T-helper 17 cell (primary cell): Measurements from ENCODE around the gene DNAJB13. TPM values are rescaled to one million over a fixed set of nuclear protein-coding genes. Genes with fewer than 3 reads are reported as not detected.
A peak's percentile ranks its signal among the peaks of the same experiment; 100 is the strongest.

ENCODE experiments used
- ATAC-seq: fragments of 150-1000 bp; cut with Tn5 transposase; 2 replicates; pipeline ENCODE4 v1.10.0; 2021; ENCODE audit warnings: mild to moderate bottlenecking, moderate library complexity
- DNase-seq, 3 donors: peaks; one replicate each; pipeline versions ENCODE4 v3.0.0 to v3.0.0-alpha.2; 2020 to 2021
- H3K9me3 ChIP-seq: one replicate; pipeline ENCODE4 v1.7.0; 2013; ENCODE audit warnings: low read length, mild to moderate bottlenecking; ENCODE audit not compliant: control insufficient read depth, poor library complexity, severe bottlenecking
- H3K27ac Mint-ChIP-seq: one replicate; pipeline ENCODE4 v1.8.0; 2022; ENCODE audit warnings: mild to moderate bottlenecking, moderate library complexity, mixed read lengths
- H3K27me3 Mint-ChIP-seq: one replicate; pipeline ENCODE4 v1.8.0; 2022; ENCODE audit warnings: mixed read lengths
- H3K36me3 Mint-ChIP-seq: one replicate; pipeline ENCODE4 v1.8.0; 2022; ENCODE audit warnings: low read depth, mixed read lengths
- H3K4me1 Mint-ChIP-seq: one replicate; pipeline ENCODE4 v1.8.0; 2022; ENCODE audit warnings: mild to moderate bottlenecking, mixed read lengths
- H3K4me3 Mint-ChIP-seq: one replicate; pipeline ENCODE4 v1.8.0; 2022; ENCODE audit warnings: mild to moderate bottlenecking, moderate library complexity, mixed read lengths
- total RNA-seq, 4 donors: library from RNA in 2 of 4; stranded (reverse) in 2 of 4; gene quantifications; one replicate each; pipeline ENCODE4 v1.2.3 and lab custom pipeline; 2022 to 2026

DNAJB13 gene
- total RNA-seq, 2 donors from 2014 or later: 0.40 TPM; not detected in 1

DNA sequence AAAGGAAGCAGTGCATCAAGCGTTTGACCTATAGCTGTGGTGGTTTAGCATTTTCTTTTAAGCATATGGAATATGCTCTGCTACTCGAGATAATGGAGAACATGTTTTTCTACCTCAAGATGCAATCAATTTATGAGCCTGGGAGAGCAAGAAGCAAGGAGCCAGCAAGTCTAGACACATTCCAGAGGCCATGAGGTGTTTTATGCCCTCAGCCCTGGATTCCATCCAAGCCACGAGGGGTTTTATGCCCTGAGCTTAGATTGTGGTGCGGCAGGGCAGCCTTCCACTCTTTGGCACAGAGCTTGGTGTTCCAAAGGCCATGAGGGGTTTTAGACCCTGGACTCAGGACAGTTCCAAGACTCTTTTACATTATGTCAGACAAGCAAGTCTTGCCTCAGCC lies 11.7 kb upstream of the DNAJB13 start:
- H3K9me3 ChIP-seq: no peaks in the 10 kb centered on the region
- Mint-ChIP-seq H3K4me1 (no peaks in the 10 kb centered on the region), H3K36me3 (peaks cover 5% of the 10 kb centered on the region), H3K4me3 (no peak overlapping the region), H3K27ac (no peak overlapping the region), H3K27me3 (no peaks in the 10 kb centered on the region)
- no peak for DNase-seq
- ATAC-seq: no peak

DNA sequence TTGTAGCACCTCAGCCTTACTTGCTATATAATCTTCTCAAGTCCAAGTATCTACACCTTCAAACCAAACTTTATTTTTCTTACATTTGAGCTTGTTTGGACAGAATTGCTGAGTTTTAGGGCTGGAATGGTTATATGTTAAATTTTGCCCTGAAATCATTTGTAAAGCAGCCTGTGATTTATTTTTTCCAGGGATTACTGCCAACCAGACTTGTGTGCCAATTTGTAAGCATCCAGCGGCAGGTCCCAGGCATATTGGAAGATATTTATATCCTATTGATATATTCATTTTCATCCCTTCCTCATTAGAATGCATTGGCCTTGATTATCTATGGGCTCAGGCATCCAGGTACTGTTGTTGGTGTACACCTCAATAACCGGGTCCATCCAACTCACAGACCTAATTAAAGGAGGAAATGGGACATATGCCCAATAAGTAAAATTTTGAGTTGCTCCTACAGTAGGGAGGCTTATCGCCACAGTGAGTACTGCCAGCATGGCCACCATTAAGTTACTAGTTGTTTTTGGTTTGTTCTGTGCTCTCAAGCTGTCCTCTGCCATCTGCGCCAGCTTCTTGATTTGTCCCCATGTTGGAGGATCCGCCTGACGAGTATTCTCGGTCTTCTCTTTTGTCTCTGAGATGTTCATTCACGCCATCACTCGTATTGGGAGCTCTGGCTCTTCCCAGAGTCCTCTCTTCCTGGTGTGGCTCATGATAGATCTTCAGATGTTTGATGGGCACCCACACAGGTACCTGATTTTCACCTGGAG lies 9.8 kb upstream of the DNAJB13 start:
- DNase-seq (no peak), ATAC-seq (no peak)
- H3K36me3 Mint-ChIP-seq: peaks cover 4% of the 10 kb centered on the region
- H3K4me3 Mint-ChIP-seq: no peak overlapping the region
- H3K27ac Mint-ChIP-seq: no peak overlapping the region
- no peaks in the 10 kb centered on the region for H3K9me3 ChIP-seq
- no peaks in the 10 kb centered on the region for H3K4me1 Mint-ChIP-seq
- H3K27me3 Mint-ChIP-seq: no peaks in the 10 kb centered on the region

- no peak overlapping the region for H3K27ac Mint-ChIP-seq
- H3K9me3 ChIP-seq: no peaks in the 10 kb centered on the region
- H3K4me1 Mint-ChIP-seq: no peaks in the 10 kb centered on the region
- peaks cover 4% of the 10 kb centered on the region for H3K36me3 Mint-ChIP-seq
- ATAC-seq: no peak
- DNase-seq: no peak
- H3K4me3 Mint-ChIP-seq: no peak overlapping the region
- peaks cover under 1% of the 10 kb centered on the region for H3K27me3 Mint-ChIP-seq
These were observed 8.8 kb upstream of the DNAJB13 start for GRCh38 chr11:73942010-73942409.

DNA sequence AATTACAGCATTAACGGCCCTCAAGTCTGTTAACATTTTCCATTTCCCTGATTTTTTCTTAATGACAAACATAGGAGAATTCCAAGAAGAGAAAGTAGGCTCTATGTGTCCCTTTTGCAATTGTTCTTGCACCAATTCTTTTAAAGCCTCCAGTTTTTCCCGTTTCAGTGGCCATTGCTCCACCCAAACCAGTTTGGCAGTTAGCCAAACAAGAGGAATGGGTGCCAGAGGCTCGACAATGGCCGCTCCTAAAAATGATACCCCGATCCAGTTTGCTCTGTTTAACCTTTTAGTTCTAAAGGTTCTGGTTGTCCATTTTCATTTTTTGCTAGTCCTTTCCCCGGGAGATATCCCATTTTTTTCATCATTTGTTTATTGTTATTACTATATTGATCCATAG lies 6.7 kb upstream of the DNAJB13 start:
- ATAC-seq (no peak), DNase-seq (no peak)
- H3K27me3 Mint-ChIP-seq: peaks cover 6% of the 10 kb centered on the region
- H3K36me3 Mint-ChIP-seq: peaks cover 5% of the 10 kb centered on the region
- H3K9me3 ChIP-seq: no peaks in the 10 kb centered on the region
- no peak overlapping the region for H3K27ac Mint-ChIP-seq
- H3K4me1 Mint-ChIP-seq: no peaks in the 10 kb centered on the region
- H3K4me3 Mint-ChIP-seq: no peak overlapping the region

- no peaks in the 10 kb centered on the region for H3K4me1 Mint-ChIP-seq
- no peaks in the 10 kb centered on the region for H3K9me3 ChIP-seq
- H3K27ac Mint-ChIP-seq: no peak overlapping the region
- no peak for DNase-seq
- peaks cover 10% of the 10 kb centered on the region for H3K27me3 Mint-ChIP-seq
- ATAC-seq: no peak
- H3K4me3 Mint-ChIP-seq: no peak overlapping the region
- H3K36me3 Mint-ChIP-seq: peaks cover 8% of the 10 kb centered on the region
These were observed 5.9 kb upstream of the DNAJB13 start for GRCh38 chr11:73944901-73945300.

- H3K27ac Mint-ChIP-seq: no peak overlapping the region
- H3K36me3 Mint-ChIP-seq: peaks cover 8% of the 10 kb centered on the region
- no peak for DNase-seq
- no peak for ATAC-seq
- H3K27me3 Mint-ChIP-seq: peaks cover 10% of the 10 kb centered on the region
- H3K4me3 Mint-ChIP-seq: no peak overlapping the region
- H3K9me3 ChIP-seq: no peaks in the 10 kb centered on the region
- no peaks in the 10 kb centered on the region for H3K4me1 Mint-ChIP-seq
These were observed 5.4 kb upstream of the DNAJB13 start for GRCh38 chr11:73945396-73945795.

DNA sequence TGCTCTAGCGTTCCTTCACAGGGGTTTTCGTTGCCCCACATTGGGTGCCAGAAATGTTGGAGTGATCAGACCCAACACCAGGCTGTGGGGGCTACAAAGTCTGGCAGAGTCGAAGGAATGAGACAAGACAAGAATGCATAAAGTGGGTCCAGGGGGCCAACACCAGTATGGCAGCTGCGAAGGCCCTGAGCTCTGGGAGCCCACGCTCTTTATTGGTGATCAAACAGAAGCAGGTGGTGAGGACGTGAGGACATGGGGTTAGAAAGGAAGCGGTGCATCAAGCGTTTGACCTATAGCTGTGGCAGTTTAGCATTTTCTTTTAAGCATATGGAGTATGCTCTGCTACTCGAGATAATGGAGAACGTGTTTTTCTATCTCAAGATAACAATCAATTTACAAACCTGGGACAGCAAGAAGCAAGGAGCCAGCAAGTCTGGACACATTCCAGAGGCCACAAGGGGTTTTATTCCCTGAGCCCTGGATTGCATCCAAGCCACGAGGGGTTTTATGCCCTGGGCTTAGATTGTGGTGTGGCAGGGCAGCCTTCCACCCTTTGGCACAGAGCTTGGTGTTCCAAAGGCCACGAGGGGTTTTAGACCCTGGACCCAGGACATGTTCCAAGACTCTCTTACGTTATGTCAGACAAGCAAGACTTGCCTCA lies 3.9 kb upstream of the DNAJB13 start:
- no peak for ATAC-seq
- H3K27ac Mint-ChIP-seq: no peak overlapping the region

GRCh38 chr11:73949246-73949645 lies 1.6 kb upstream of the DNAJB13 start:
- H3K4me3 Mint-ChIP-seq: no peak overlapping the region
- ATAC-seq: no peak
- peaks cover 2% of the 10 kb centered on the region for H3K4me1 Mint-ChIP-seq
- H3K27me3 Mint-ChIP-seq: peaks cover 10% of the 10 kb centered on the region
- H3K36me3 Mint-ChIP-seq: peaks cover 5% of the 10 kb centered on the region
- no peaks in the 10 kb centered on the region for H3K9me3 ChIP-seq
- H3K27ac Mint-ChIP-seq: no peak overlapping the region
- DNase-seq: no peak

More for the DNA sequence above, 3.9 kb upstream of the DNAJB13 start:
- DNase-seq: no peak
- Mint-ChIP-seq H3K4me1 (peaks cover 2% of the 10 kb centered on the region), H3K36me3 (peaks cover 5% of the 10 kb centered on the region), H3K4me3 (no peak overlapping the region), H3K27me3 (peaks cover 10% of the 10 kb centered on the region)
- no peaks in the 10 kb centered on the region for H3K9me3 ChIP-seq

DNA sequence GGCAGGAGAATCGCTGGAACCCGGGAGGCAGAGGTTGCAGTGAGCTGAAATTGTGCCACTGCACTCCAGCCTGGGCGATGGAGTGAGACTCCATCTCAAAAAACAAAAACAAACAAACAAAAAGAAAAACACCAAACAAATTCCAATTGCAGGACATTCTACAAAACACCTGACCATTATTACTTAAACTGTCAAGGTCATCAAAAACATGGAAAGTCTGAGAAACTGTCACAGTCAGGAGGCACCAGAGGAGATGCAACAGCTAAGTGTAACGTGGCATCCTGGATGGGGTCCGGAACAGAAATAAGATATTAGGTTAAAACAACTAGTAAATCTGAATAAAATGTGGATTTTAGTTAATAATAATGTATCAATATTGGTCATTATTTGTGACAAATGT lies 914 bp upstream of the DNAJB13 start:
- H3K4me3 Mint-ChIP-seq: no peak overlapping the region
- H3K4me1 Mint-ChIP-seq: peaks cover 2% of the 10 kb centered on the region
- DNase-seq (no peak), ATAC-seq (no peak)
- no peaks in the 10 kb centered on the region for H3K9me3 ChIP-seq
- peaks cover 5% of the 10 kb centered on the region for H3K36me3 Mint-ChIP-seq
- H3K27me3 Mint-ChIP-seq: peaks cover 10% of the 10 kb centered on the region
- no peak overlapping the region for H3K27ac Mint-ChIP-seq

DNA sequence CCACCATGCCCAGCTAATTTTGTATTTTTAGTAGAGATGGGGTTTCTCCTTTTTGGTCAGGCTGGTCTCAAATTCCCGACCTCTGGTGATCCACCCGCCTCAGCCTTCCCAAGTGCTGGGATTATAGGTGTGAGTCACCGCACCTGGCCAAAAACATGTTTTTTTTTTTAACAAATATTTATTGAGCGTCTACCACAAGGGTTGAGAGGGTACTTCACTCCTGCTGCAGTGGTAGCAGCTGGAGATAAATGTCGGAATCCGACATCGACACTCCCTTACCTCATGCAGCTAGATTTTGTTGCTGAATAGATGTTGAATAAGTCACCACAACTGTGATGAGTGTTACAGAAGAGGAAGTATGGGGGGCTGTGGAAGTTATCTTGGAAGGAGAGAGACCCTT lies 971 bp downstream of the DNAJB13 start:
- H3K27ac Mint-ChIP-seq: no peak overlapping the region
- H3K36me3 Mint-ChIP-seq: peaks cover 7% of the 10 kb centered on the region

GRCh38 chr11:73956876-73957653 lies 6.2 kb downstream of the DNAJB13 start:
- ATAC-seq: peak; percentile 16
- Mint-ChIP-seq H3K27me3 (peaks cover 29% of the 10 kb centered on the region), H3K4me3 (peak overlapping the region; percentile 60), H3K36me3 (peaks cover 2% of the 10 kb centered on the region), H3K4me1 (peaks cover 8% of the 10 kb centered on the region), H3K27ac (no peak overlapping the region)
- no peak for DNase-seq
- H3K9me3 ChIP-seq: no peaks in the 10 kb centered on the region

More for the DNA sequence above, 971 bp downstream of the DNAJB13 start:
- no peak for DNase-seq
- ATAC-seq: no peak
- H3K4me1 Mint-ChIP-seq: peaks cover 3% of the 10 kb centered on the region
- H3K4me3 Mint-ChIP-seq: no peak overlapping the region
- no peaks in the 10 kb centered on the region for H3K9me3 ChIP-seq
- peaks cover 21% of the 10 kb centered on the region for H3K27me3 Mint-ChIP-seq

GRCh38 chr11:73957654-73958361 lies 7.0 kb downstream of the DNAJB13 start:
- Mint-ChIP-seq H3K27me3 (peaks cover 29% of the 10 kb centered on the region), H3K27ac (no peak overlapping the region), H3K36me3 (peaks cover 2% of the 10 kb centered on the region), H3K4me3 (peak overlapping the region; percentile 60), H3K4me1 (peaks cover 9% of the 10 kb centered on the region)
- ATAC-seq (peak; percentile 30), DNase-seq (no peak)
- H3K9me3 ChIP-seq: no peaks in the 10 kb centered on the region
